HepG2 (cell line): Measurements from ENCODE around the gene DCC. TPM values are rescaled to one million over a fixed set of nuclear protein-coding genes. Genes with fewer than 3 reads are reported as not detected.

ENCODE experiments used
- ATAC-seq: fragments of 200-7000 bp; cut with Tn5 transposase; 3 replicates; pipeline ENCODE4 v1.9.1; 2020; ENCODE audit warnings: mild to moderate bottlenecking, moderate library complexity
- BruUV-seq: library from RNA; stranded (reverse); fragments of 400-500 nt; replicated peaks from 2 replicates; lab custom pipeline; 2021; lab: Mats Ljungman, UMichigan
- CTCF ChIA-PET: fragments of 300-600 bp; formaldehyde crosslinking; extraction: SDS; loops from one replicate; lab custom pipeline; 2021; ENCODE audit warnings: low total read pairs, inconsistent platforms, low intra/inter-chr PET ratio; lab: Yijun Ruan, JAX
- POLR2A ChIA-PET: fragments of 350-600 bp; sonication (Branson Sonifier 250); formaldehyde crosslinking; loops from one replicate; lab custom pipeline; 2020; ENCODE audit warnings: antibody characterized with exemption, inconsistent platforms; lab: Yijun Ruan, JAX
- DNase-seq: peaks from one replicate; pipeline ENCODE4 v3.0.0-alpha.2; 2015; ENCODE audit warnings: low spot score
- FAIRE-seq: peaks from 3 replicates; lab custom pipeline; 2011; peaks lifted over from hg19 to GRCh38; lab: Jason Lieb, UNC
- H2AFZ ChIP-seq: one replicate; pipeline ENCODE4 v1.6.1; 2011; ENCODE audit warnings: low read length, inconsistent platforms
- H3K27ac ChIP-seq: fragments of 300-600 bp; 3 replicates; pipeline ENCODE4 v1.8.0; 2011; ENCODE audit warnings: mixed run types, mild to moderate bottlenecking, mixed read lengths, low read length, inconsistent platforms; ENCODE audit not compliant: insufficient read depth; ENCODE audit errors: extremely low read length
- H3K27me3 ChIP-seq, 2 experiments: fragments of 200-600 bp in 1 of 2; 2 replicates in 1 of 2; 3 replicates in 1 of 2; pipeline versions ENCODE4 v1.6.0 to v1.8.0; 2011; ENCODE audit warnings: low read length in 2 of 2, mild to moderate bottlenecking in 2 of 2, moderate library complexity in 2 of 2, inconsistent platforms in 1 of 2; ENCODE audit not compliant: insufficient read depth in 2 of 2, control insufficient read depth in 1 of 2
- H3K36me3 ChIP-seq, 2 experiments: fragments of 200-600 bp in 1 of 2; replicated peaks in 1 of 2; 2 replicates in 1 of 2; 3 replicates in 1 of 2; pipeline versions ENCODE4 v1.5.1 to v1.8.0; 2011; ENCODE audit warnings: low read length in 2 of 2, inconsistent platforms in 1 of 2; ENCODE audit not compliant: insufficient read depth in 2 of 2, control insufficient read depth in 1 of 2
- H3K4me1 ChIP-seq: 2 replicates; pipeline ENCODE4 v1.5.1; 2012; ENCODE audit warnings: low read length, inconsistent platforms; ENCODE audit not compliant: insufficient read depth
- H3K4me2 ChIP-seq: 2 replicates; pipeline ENCODE4 v1.6.0; 2011; ENCODE audit warnings: low read depth, low read length, inconsistent platforms
- H3K4me3 ChIP-seq, 3 experiments: fragments of 200-600 bp in 1 of 3; sonication (generic), shearing (Covaris generic) in 1 of 3; replicated peaks in 1 of 3; 2 replicates each; pipeline ENCODE4 v1.5.1; 2011 to 2016; ENCODE audit warnings: low read length in 3 of 3, inconsistent platforms in 2 of 3, low read depth in 2 of 3, mild to moderate bottlenecking in 2 of 3, control low read depth in 1 of 3, mixed read lengths in 1 of 3; ENCODE audit not compliant: insufficient read depth in 1 of 3
- H3K79me2 ChIP-seq: one replicate; pipeline ENCODE4 v1.6.1; 2011; ENCODE audit warnings: low read length, inconsistent platforms; ENCODE audit not compliant: insufficient read depth
- H3K9ac ChIP-seq: 2 replicates; pipeline ENCODE4 v1.6.0; 2011; ENCODE audit warnings: mild to moderate bottlenecking, low read depth, low read length, inconsistent platforms; ENCODE audit not compliant: insufficient read depth
- H3K9me3 ChIP-seq: 2 replicates; pipeline ENCODE4 v1.5.1; 2012; ENCODE audit warnings: mild to moderate bottlenecking, low read length
- H4K20me1 ChIP-seq: 2 replicates; pipeline ENCODE4 v1.6.0; 2011; ENCODE audit warnings: inconsistent platforms, mild to moderate bottlenecking, low read length, moderate library complexity; ENCODE audit not compliant: insufficient read depth
- BHLHE40 ChIP-seq: IDR thresholded peaks from 2 replicates; pipeline ENCODE4 v1.6.1; 2011; ENCODE audit warnings: low read length, improper control_type of control experiment
- CEBPG ChIP-seq: IDR thresholded peaks from 2 replicates; pipeline ENCODE4 v1.6.1; 2016
- NR2F1 ChIP-seq, 2 experiments: fragments of 450-650 bp in 1 of 2; formaldehyde crosslinking in 1 of 2; IDR thresholded peaks; 2 replicates each; pipeline versions ENCODE4 v1.5.0 to v1.6.1; 2016 to 2020; ENCODE audit warnings: mild to moderate bottlenecking in 1 of 2, missing compliant biosample characterization in 1 of 2, missing genetic modification reagents in 1 of 2, moderate library complexity in 1 of 2
- PHF21A ChIP-seq: sonication (generic); formaldehyde crosslinking; IDR thresholded peaks from 2 replicates; pipeline ENCODE4 v1.5.0; 2020; ENCODE audit warnings: mild to moderate bottlenecking, missing genetic modification reagents
- ZNF530 ChIP-seq: sonication (generic); formaldehyde crosslinking; IDR thresholded peaks from 2 replicates; pipeline ENCODE4 v1.5.0; 2020; ENCODE audit warnings: low read depth, mild to moderate bottlenecking, missing genetic modification reagents
- ZNF616 ChIP-seq: sonication (generic); formaldehyde crosslinking; IDR thresholded peaks from 2 replicates; pipeline ENCODE4 v1.5.0; 2020; ENCODE audit warnings: low read depth, mild to moderate bottlenecking, missing genetic modification reagents
- ZNF772 ChIP-seq: sonication (generic); formaldehyde crosslinking; IDR thresholded peaks from 2 replicates; pipeline ENCODE4 v1.5.0; 2020; ENCODE audit warnings: mild to moderate bottlenecking, missing genetic modification reagents
- WGBS: methylation state at CpG from one replicate; pipeline ENCODE4 v1.1.6; 2017; ENCODE audit warnings: low lambda C conversion rate; 5-methylcytosine and 5-hydroxymethylcytosine counted together
- in situ Hi-C: cut with HindIII; loops from 2 replicates; pipeline ENCODE4 v1.10.0; 2017; ENCODE audit warnings: low pct_unique_long_range_greater_than_20kb; ENCODE audit not compliant: extremely low pct_ligation_motif_present
- intact Hi-C: fragments of 100-400 bp; cut with micrococcal nuclease; formaldehyde crosslinking; loops from one replicate; pipeline ENCODE4 v1.10.0; 2022; ENCODE audit not compliant: unreplicated experiment
- polyA plus RNA-seq, 8 experiments: library from polyadenylated mRNA; depleted of rRNA in 3 of 8; stranded (reverse) in 7 of 8; unstranded in 1 of 8; fragments of >200 nt; fragmentation: Illumina TruSeq in 4 of 8; extraction: Trizol in 4 of 8; gene quantifications; 2 replicates each; pipeline versions ENCODE4 v1.2.1 to v1.2.3, GENCODE V29; 2011 to 2016; ENCODE audit warnings: low read depth in 4 of 8, missing spikeins in 1 of 8, mixed read lengths in 1 of 8; ENCODE audit not compliant: insufficient read depth in 1 of 8
- total RNA-seq, 5 experiments: library from RNA; depleted of rRNA; stranded (reverse); fragments of >200 nt; fragmentation: Illumina TruSeq; extraction: Trizol; gene quantifications; 2 replicates each; pipeline ENCODE4 v1.2.3, GENCODE V29; 2016; ENCODE audit warnings: low read depth in 1 of 5
- TF ChIP-seq, protein P1 (sequence below): sonication (generic); formaldehyde crosslinking; IDR thresholded peaks from 2 replicates; pipeline ENCODE4 v1.8.0; 2022; ENCODE audit warnings: mild to moderate bottlenecking, missing genetic modification reagents; ENCODE audit not compliant: insufficient replicate concordance

The DCC gene
- total and polyA plus RNA-seq, 2 of the 13 experiments (the other 11 are each of a cell fraction or from before 2014, with no cell fraction given) = not detected

DNA sequence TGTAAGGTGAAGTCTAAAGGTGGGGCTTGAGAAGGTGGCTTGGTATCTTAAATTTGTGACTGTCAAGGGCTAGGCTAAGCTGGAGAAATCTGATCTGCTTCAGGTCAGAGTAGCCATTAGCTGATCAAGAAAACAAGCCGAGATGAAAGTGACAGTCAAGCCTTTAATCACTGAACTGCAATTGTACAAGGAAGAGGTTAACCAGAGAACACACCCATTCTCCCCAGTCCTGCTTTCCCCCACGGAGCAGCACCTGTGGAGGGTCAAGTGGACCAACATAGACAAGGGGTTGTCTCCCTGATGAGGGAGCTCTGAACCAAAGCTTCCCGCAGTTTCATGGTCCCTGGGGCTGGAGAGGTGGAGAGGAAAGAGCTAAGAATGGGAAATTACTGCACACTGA lies 901.2 kb downstream of the DCC start (continued):
- TF ChIP-seq, protein P1, sequence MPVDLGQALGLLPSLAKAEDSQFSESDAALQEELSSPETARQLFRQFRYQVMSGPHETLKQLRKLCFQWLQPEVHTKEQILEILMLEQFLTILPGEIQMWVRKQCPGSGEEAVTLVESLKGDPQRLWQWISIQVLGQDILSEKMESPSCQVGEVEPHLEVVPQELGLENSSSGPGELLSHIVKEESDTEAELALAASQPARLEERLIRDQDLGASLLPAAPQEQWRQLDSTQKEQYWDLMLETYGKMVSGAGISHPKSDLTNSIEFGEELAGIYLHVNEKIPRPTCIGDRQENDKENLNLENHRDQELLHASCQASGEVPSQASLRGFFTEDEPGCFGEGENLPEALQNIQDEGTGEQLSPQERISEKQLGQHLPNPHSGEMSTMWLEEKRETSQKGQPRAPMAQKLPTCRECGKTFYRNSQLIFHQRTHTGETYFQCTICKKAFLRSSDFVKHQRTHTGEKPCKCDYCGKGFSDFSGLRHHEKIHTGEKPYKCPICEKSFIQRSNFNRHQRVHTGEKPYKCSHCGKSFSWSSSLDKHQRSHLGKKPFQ (CRISPR knock-in tag) = no peak
- no peak for TF ChIP-seq ZNF530
- no peak for TF ChIP-seq BHLHE40
- no peak for TF ChIP-seq NR2F1 (CRISPR knock-in tag; IDR thresholded peaks at IDR 0.05)
- TF ChIP-seq ZNF772 (CRISPR knock-in tag) = no peak

GRCh38 chr18:53253789-53254188 lies 913.8 kb downstream of the DCC start:
- Histone ChIP-seq H4K20me1 (no peaks in the 10 kb centered on the region), H2AFZ (no peak overlapping the region), H3K4me2 (no peak overlapping the region), H3K9ac (no peak overlapping the region), H3K27me3 (no peaks in the 10 kb centered on the region), H3K36me3 (no peaks in the 10 kb centered on the region), H3K27ac (no peak overlapping the region), H3K9me3 (peaks cover 25% of the 10 kb centered on the region), H3K79me2 (no peaks in the 10 kb centered on the region), H3K4me1 (no peaks in the 10 kb centered on the region), H3K4me3 (no peak overlapping the region)
- ATAC-seq (no peak), DNase-seq (no peak), FAIRE-seq (no peak)
- POLR2A ChIA-PET = no interaction called here
- BruUV-seq = no TSS peak
- TF ChIP-seq ZNF616 (CRISPR knock-in tag) (no peak), CEBPG (CRISPR knock-in tag) (no peak), PHF21A (CRISPR knock-in tag) (no peak)
- CTCF ChIA-PET = no interaction called here
- in situ Hi-C loops (no loop called here), intact Hi-C loops (no loop called here)
- WGBS = 5% methylated on average over 1 of the region's 1 CpG
